Testis (tissue), 2 donors: ENCODE data around the gene IQCN.

Source experiments
- POLR2A ChIP-seq: fragments of 450-650 bp; IDR thresholded peaks from one replicate; pipeline ENCODE4 v1.6.1; 2017; ENCODE audit warnings: antibody characterized with exemption, mild to moderate bottlenecking, moderate library complexity
- TF ChIP-seq, protein P1 (sequence below), 3 experiments: fragments of 450-650 bp in 2 of 3; fragments of 200-600 bp in 1 of 3; sonication (generic) in 1 of 3; IDR thresholded peaks; one replicate each; pipeline ENCODE4 v1.5.1; 2016 to 2019; ENCODE audit warnings: antibody characterized with exemption in 3 of 3, mild to moderate bottlenecking in 2 of 3, moderate library complexity in 1 of 3

DNA sequence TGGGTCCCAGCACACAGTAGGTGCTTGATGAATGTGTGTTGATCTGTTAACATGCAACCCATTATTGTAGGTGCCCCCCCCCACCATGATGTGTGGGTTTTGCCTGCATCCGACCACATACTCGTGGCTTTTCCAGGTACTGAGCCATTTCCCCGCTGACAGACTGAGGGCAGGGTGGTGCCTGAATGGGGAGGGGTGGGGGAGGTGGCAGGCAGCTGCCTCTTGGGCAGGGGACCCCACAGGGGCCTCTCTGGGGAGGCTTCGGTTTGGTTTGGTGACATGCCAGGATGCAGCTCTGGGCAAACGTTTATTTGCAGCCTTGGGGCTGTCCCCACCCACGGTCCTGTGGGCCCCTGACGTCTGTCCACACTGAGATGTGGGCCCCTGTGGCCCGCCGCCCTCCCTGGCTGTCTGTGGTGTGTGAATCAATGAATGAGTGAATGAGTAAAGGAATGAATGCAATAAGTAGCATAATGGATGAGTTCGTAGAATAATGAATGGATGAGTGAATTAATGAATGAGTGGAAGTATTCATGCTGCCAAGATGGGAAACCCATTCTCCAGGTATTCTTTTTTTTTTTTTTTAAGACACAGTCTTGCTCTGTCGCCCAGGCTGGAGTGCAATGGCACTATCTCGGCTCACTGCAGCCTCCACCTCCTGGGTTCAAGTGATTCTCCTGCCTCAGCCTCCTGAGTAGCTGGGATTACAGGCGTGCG lies 16.2 kb upstream of the IQCN start:
- TF ChIP-seq, protein P1, sequence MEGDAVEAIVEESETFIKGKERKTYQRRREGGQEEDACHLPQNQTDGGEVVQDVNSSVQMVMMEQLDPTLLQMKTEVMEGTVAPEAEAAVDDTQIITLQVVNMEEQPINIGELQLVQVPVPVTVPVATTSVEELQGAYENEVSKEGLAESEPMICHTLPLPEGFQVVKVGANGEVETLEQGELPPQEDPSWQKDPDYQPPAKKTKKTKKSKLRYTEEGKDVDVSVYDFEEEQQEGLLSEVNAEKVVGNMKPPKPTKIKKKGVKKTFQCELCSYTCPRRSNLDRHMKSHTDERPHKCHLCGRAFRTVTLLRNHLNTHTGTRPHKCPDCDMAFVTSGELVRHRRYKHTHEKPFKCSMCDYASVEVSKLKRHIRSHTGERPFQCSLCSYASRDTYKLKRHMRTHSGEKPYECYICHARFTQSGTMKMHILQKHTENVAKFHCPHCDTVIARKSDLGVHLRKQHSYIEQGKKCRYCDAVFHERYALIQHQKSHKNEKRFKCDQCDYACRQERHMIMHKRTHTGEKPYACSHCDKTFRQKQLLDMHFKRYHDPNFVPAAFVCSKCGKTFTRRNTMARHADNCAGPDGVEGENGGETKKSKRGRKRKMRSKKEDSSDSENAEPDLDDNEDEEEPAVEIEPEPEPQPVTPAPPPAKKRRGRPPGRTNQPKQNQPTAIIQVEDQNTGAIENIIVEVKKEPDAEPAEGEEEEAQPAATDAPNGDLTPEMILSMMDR (IDR thresholded peaks at IDR 0.05), result no peak
- no peak for TF ChIP-seq POLR2A
